IPS-20b (cell line): ENCODE measurements around the gene NMRAL1.

Source experiments
- H3K27ac ChIP-seq: one replicate; pipeline ENCODE4 v1.5.1; 2013; ENCODE audit warnings: low read length
- H3K27me3 ChIP-seq: 2 replicates; pipeline ENCODE4 v1.6.1; 2013; ENCODE audit warnings: mild to moderate bottlenecking, low read length, inconsistent platforms; ENCODE audit not compliant: insufficient read depth
- H3K36me3 ChIP-seq: 2 replicates; pipeline ENCODE4 v1.6.1; 2013; ENCODE audit warnings: low read depth, mild to moderate bottlenecking, inconsistent platforms, low read length, moderate library complexity; ENCODE audit not compliant: insufficient read depth
- H3K4me1 ChIP-seq: 2 replicates; pipeline ENCODE4 v1.6.1; 2013; ENCODE audit warnings: mild to moderate bottlenecking, control low read depth, inconsistent platforms, low read length, moderate library complexity; ENCODE audit not compliant: insufficient read depth
- H3K4me3 ChIP-seq: 2 replicates; pipeline ENCODE4 v1.5.1; 2013; ENCODE audit warnings: mild to moderate bottlenecking, low read length, inconsistent platforms
- H3K9ac ChIP-seq: 2 replicates; pipeline ENCODE4 v1.6.1; 2013; ENCODE audit warnings: low read depth, mild to moderate bottlenecking, inconsistent platforms, low read length, moderate library complexity
- H3K9me3 ChIP-seq: 2 replicates; pipeline ENCODE4 v1.6.1; 2013; ENCODE audit warnings: mild to moderate bottlenecking, low read depth, low read length, inconsistent platforms; ENCODE audit not compliant: insufficient read depth

The NMRAL1 gene

DNA sequence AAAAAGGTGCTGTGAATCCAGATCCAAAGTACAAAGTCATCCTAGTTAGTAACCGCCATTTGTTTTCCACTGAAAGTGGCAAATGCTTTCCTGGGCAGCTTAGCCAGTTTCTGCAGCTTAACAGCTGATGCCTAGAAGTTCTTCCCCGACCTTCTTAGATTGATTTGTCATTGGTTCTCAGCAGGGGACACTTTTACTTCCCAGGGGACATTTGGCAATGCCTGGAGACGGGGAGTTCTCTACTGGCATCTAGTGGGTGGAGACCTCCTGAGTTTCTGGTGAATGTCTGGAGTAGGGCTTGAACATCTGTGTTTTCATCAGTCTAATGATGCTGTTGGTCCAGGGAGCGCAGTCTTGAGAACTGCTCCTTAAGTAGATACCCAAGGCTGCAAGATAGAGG is 41.2 kb downstream of the NMRAL1 start:
- H3K9ac ChIP-seq: no peak overlapping the region
- H3K36me3 ChIP-seq: peaks cover 56% of the 10 kb centered on the region
- H3K27ac ChIP-seq: no peak overlapping the region
- no peaks in the 10 kb centered on the region for H3K9me3 ChIP-seq
- no peaks in the 10 kb centered on the region for H3K4me1 ChIP-seq
- H3K27me3 ChIP-seq: no peaks in the 10 kb centered on the region
- H3K4me3 ChIP-seq: no peak overlapping the region

DNA sequence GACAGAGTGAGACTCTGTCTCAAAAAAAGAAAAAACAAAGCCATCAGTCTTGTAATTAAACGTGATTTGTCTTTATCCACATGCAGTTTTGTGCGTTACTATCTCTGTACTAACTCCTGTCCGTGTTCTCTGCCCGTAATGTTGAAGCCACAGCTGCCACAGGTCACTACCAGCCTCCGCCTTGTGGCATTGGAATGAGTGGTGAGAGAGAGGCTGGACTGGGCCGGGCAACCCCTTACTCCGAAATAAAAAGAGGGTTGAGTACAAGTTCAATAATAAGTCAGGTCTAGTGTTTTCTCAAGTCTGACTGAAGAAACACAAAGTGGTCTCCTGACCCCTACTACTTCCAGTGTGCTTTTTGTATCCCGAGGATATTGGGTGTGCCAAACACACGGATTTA is 43.4 kb downstream of the NMRAL1 start:
- Histone ChIP-seq H3K4me3 (no peak overlapping the region), H3K27ac (no peak overlapping the region), H3K27me3 (no peaks in the 10 kb centered on the region), H3K4me1 (no peaks in the 10 kb centered on the region), H3K9ac (no peak overlapping the region), H3K9me3 (no peaks in the 10 kb centered on the region), H3K36me3 (peaks cover 41% of the 10 kb centered on the region)

DNA sequence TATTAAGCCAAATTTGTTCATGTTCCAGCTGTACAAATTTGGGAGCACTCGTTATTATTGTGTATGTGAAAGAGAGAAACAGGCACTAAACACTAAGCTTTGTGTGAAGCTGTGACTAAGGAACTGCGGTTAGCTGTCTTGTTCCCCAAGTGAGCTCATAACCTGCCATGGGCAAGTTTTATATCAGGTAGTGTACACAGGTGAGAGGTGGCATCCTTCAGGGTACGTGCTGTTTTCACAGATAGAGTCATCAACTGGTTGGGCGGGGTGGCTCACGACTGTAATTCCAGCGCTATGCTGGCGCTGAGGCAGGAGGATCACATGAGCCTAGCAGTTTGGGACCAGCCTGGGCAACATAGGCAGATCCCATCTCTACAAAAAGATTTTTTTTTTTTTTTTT is 45.9 kb downstream of the NMRAL1 start:
- H3K27me3 ChIP-seq: no peaks in the 10 kb centered on the region
- no peak overlapping the region for H3K9ac ChIP-seq
- H3K4me1 ChIP-seq: peaks cover 3% of the 10 kb centered on the region; the same call in 1 of the 2 replicates
- no peak overlapping the region for H3K27ac ChIP-seq
- no peak overlapping the region for H3K4me3 ChIP-seq
- no peaks in the 10 kb centered on the region for H3K9me3 ChIP-seq
- peaks cover 15% of the 10 kb centered on the region; the same call in 1 of the 2 replicates for H3K36me3 ChIP-seq

DNA sequence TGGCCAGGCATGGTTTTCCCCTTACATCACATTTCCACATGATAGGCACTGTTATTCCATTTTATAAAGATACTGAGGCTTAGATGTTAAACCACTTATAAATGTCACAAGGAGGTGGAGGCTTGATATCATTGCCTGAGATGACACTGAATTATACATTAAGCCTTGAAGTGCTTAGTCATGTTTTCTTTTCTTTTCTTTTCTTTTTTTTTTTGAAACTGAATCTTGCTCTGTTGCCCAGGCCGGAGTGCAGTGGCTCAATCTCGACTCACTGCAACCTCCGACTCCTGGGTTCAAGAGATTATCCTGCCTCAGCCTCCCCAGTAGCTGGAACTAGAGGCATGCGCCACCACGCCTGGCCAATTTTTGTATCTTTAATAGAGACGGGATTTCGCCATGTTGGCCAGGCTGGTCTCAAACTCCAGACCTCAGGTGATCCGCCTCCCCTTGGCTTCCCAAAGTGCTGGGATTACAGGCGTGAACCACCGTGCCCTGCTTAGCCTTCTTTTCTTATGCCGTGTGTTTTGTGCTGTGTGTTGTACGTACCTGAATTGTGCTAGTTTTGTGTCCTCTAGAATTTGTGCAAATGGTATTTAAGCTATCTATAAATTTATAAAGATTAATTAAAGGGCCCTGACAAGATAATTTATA is 47.6 kb downstream of the NMRAL1 start:
- H3K4me3 ChIP-seq: peak overlapping the region; percentile 94
- no peaks in the 10 kb centered on the region for H3K9me3 ChIP-seq
- peak overlapping the region; percentile 94 for H3K9ac ChIP-seq
- peaks cover 3% of the 10 kb centered on the region; the same call in 1 of the 2 replicates for H3K4me1 ChIP-seq
- no peak overlapping the region for H3K27ac ChIP-seq
- no peaks in the 10 kb centered on the region for H3K27me3 ChIP-seq
- H3K36me3 ChIP-seq: peaks cover 14% of the 10 kb centered on the region; the same call in 1 of the 2 replicates

DNA sequence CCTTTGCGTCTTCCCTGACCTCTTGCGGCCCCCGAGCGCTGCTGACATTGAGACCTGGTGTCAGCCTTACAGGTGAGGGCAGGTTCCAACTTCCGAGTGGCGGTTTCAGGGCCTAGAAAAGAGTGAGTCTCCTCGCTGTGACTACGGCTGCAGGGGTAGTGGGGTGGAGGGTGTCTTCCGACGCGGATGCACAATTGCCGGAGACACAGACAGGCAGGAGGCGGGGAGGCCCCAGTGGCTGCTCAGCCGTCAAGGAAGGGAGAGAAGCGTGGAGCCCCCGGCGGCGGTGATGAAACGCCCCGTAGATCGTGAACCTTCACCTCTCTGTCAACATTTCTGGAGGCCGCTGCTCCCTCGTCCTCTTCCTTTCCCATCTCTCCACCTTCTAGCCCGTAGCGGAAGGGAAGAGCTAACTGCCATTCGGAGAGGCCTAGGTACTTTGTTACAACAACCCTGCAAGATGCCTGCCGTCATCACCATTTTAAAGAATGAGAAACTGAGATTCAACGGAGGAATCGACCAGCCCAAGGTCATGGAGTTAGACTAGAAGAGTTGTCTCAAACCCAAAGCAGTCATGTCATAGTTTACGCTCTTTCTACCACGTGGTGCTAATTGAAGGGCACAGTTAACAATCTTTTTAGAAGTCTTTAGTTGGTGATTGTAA is 48.3 kb downstream of the NMRAL1 start:
- Histone ChIP-seq H3K27me3 (no peaks in the 10 kb centered on the region), H3K9ac (peak overlapping the region; percentile 94), H3K27ac (no peak overlapping the region), H3K4me1 (peaks cover 3% of the 10 kb centered on the region; the same call in 1 of the 2 replicates), H3K4me3 (peak overlapping the region; percentile 94), H3K9me3 (no peaks in the 10 kb centered on the region), H3K36me3 (peaks cover 10% of the 10 kb centered on the region; the same call in 1 of the 2 replicates)

DNA sequence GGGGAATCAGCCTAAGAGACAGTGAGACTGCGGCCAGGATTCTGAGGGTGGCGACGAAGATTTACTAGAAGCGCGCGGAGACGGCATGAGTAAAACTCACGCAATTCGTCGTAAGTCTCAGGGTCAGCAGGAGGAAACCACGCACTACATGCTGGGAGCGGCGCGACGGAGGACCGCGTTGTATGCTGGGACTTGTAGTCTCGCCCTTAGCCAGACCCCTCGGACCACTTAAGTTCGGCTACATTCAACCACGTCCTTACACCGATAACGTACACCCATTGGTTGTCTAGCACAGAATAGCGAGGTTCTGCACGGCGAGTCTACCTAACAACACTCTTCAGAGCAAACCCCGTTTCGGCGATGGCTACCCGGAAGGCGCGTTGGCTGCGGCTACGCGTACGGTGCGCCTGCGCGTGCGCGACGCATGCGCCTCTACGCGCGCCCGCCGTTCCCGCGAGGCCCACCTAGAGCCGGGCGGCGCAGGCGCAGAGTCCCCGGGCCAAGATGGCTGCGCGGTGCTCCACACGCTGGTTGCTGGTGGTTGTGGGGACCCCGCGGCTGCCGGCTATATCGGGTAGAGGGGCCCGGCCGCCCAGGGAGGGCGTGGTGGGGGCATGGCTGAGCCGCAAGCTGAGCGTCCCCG is 48.9 kb downstream of the NMRAL1 start, which contains the start of gene DNAJA3:
TSS of gene DNAJA3 (plus strand) at position 491 of the 643 bp plus-strand sequence. CDS start at position 505, 14 bp downstream.
- Histone ChIP-seq H3K27me3 (no peaks in the 10 kb centered on the region), H3K9ac (peak within 1 kb of the TSS; percentile 94), H3K9me3 (no peaks in the 10 kb centered on the region), H3K4me3 (peak within 1 kb of the TSS; percentile 94), H3K27ac (peak within 1 kb of the TSS; percentile 94), H3K4me1 (peaks cover 3% of the 10 kb centered on the region; the same call in 1 of the 2 replicates), H3K36me3 (peaks cover 10% of the 10 kb centered on the region; the same call in 1 of the 2 replicates)

DNA sequence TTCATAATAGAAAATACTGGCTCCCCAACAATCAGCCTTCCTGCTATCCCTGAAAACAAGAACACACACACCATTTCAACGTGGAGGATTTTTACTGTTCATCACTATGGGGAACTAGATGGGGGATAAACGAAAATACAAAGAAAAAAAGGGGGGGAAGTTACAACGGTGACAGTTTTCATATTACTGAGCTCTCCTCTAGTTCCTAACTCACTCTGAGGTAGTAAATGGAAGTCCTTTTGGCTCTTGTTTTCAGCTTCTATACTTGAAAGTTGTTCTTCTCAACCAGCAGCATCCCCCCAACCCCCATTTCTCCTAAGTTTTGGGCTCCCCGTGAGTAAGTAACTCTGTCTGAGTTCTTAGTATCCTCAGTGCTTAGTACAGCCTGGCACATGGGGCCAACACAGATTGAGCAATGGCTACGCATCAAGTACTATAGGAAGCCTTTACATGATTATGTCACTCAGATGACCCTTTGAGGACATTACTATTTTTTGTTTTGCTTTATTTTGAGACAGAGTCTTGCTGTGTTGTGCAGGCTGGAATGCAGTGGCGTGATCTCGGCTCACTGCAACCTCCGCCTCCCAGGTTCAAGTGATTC is 53.8 kb downstream of the NMRAL1 start:
- H3K36me3 ChIP-seq: no peaks in the 10 kb centered on the region
- peaks cover 3% of the 10 kb centered on the region; the same call in 1 of the 2 replicates for H3K4me1 ChIP-seq
- no peak overlapping the region for H3K27ac ChIP-seq
- H3K27me3 ChIP-seq: peaks cover under 1% of the 10 kb centered on the region; the same call in 1 of the 2 replicates
- no peak overlapping the region for H3K4me3 ChIP-seq
- no peaks in the 10 kb centered on the region for H3K9me3 ChIP-seq
- H3K9ac ChIP-seq: no peak overlapping the region

DNA sequence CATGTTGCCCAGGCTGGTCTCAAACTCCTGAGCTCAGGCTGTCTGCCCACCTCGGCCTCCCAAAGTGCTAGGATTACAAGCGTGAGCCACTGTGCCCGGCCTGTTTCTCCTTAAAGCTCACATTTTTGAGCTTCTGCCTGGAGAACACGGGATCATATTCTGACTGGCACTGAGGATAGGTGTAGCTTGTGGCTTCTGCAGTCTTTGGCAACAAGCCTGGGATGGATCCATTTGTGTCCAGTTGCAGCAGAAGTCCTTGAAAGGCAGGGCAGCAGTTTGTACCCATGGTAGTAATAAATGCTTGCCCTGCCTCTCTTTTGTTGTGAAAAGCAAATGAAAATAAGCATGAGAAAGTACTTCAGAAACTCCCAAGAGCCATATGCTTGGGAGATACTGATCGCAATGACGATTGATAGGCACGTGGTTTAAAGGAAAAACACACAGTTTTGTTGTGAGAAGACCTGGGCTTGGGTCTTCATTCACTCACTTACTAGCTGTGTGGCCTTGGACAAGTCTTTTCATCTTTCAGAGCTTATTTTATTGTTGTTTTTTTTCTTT is 54.9 kb downstream of the NMRAL1 start:
- Histone ChIP-seq H3K4me1 (no peaks in the 10 kb centered on the region), H3K27me3 (peaks cover 8% of the 10 kb centered on the region; the same call in 1 of the 2 replicates), H3K4me3 (no peak overlapping the region), H3K9me3 (no peaks in the 10 kb centered on the region), H3K27ac (no peak overlapping the region), H3K9ac (no peak overlapping the region), H3K36me3 (no peaks in the 10 kb centered on the region)

DNA sequence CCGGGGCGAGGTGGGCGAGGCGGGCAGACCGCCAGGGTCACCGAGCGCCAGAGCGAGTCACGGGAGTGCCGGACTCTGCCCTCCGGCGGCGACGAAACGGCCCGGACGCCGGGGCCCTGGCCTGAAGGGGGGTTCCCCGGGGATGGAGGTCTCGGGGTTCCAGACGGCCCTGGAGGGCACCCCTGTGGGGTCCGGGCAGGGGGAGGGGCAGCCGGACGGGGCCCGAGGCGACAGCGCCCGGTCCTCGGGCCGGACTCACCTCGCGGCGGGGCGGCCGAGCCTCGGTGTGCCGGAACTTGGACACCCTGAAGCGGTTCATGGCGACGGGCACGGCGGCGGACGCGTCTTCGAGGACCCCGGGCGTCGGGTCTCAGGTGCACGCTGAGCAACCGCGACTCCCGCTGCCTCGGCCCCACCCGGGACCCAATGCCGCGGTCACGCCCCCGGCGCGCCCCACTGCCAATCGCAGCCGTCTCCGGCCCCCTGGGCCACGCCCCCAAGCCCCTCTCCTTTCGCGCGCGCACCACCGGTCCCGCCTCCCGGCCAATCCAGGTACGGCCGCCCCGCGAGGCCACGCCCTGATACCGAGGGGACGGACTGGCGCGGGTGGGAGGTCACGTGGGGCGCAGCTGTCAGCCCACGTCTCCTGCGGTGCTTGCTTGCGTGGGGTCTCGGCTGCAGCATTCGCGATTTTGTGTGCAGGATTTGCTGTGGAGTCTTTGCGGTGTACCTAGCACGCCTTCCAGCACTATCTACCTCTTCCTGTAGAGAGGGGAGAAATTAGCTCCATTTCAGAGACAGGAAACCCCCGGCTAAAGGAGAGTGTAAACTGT is 58.0 kb downstream of the NMRAL1 start, which contains the start of gene CORO7:
TSS of gene CORO7 (minus strand) at position 397 of the 833 bp plus-strand sequence. CDS start at position 319, 78 bp downstream.
- Histone ChIP-seq H3K4me1 (no peaks in the 10 kb centered on the region), H3K27ac (no peak within 1 kb of the TSS), H3K4me3 (peak within 1 kb of the TSS; percentile 75), H3K27me3 (peaks cover 8% of the 10 kb centered on the region; the same call in 1 of the 2 replicates), H3K36me3 (no peaks in the 10 kb centered on the region; the same call in 1 of the 2 replicates), H3K9ac (peak within 1 kb of the TSS; percentile 58; the same call in 1 of the 2 replicates), H3K9me3 (no peaks in the 10 kb centered on the region)

DNA sequence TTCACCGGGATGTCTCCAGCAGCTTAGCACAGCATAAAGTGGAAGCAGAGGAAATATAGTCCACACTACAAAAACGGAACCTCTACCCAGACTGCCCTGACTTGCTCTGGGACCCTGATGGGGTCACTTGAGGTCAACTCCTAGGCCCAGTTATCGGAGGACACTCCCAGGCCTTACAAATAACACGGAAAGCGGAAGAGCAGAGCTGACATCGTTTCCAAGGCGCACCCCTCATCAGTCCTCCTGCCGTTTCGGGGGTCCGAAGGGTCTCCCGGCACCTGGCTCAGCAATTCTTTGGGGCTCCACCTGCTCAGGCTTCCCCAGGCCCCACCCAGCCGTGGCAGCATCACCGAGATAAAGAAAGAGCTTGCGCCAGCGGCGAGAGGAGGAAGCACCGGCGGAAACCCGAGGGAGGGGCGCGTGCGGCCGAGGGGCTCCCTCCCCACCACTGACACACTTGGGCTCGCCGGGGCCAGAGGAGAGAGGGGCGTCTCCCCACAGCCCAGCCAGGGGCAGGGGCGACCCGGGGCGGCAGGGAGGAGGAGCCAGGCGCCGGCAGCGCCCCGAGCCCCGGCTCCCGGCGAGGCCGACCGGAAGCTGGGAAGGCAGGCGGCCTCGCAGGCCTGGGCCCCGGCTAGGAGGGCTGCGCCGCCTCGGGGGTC is 58.8 kb downstream of the NMRAL1 start:
- H3K36me3 ChIP-seq: no peaks in the 10 kb centered on the region; the same call in 1 of the 2 replicates
- H3K9me3 ChIP-seq: no peaks in the 10 kb centered on the region
- H3K4me3 ChIP-seq: peak overlapping the region; percentile 75
- no peaks in the 10 kb centered on the region for H3K4me1 ChIP-seq
- H3K9ac ChIP-seq: peak overlapping the region; percentile 58; the same call in 1 of the 2 replicates
- H3K27ac ChIP-seq: no peak overlapping the region
- H3K27me3 ChIP-seq: peaks cover 8% of the 10 kb centered on the region; the same call in 1 of the 2 replicates
